NCI-H1417 treated with DMSO at 0.1 percent for 48 hours (cell line): ENCODE measurements around the gene ESR2.
"Not testable (repeated sequence)": the region's sequence is repeated elsewhere in the genome, so short reads cannot be mapped to it uniquely, and the experiment has no call there.

Experiments used
- DNase-seq: peaks from one replicate; lab custom pipeline; 2025; lab: John Stamatoyannopoulos, UW

The ESR2 gene

GRCh38 chr14:64126548-64126947, 167.6 kb downstream of the ESR2 start:
- DNase-seq: no peak

GRCh38 chr14:64125270-64125669, 168.9 kb downstream of the ESR2 start:
- DNase-seq: no peak

- DNase-seq: no peak
Measured at GRCh38 chr14:64123241-64123822, 170.8 kb downstream of the ESR2 start.

- DNase-seq: no peak
Measured at GRCh38 chr14:64119980-64120379, 174.2 kb downstream of the ESR2 start.

GRCh38 chr14:64119500-64119899, 174.7 kb downstream of the ESR2 start:
- DNase-seq: no peak

GRCh38 chr14:64118892-64119291, 175.3 kb downstream of the ESR2 start:
- no peak for DNase-seq

GRCh38 chr14:64118403-64118742, 175.8 kb downstream of the ESR2 start:
- not testable (repeated sequence) for DNase-seq

- no peak for DNase-seq
Measured at GRCh38 chr14:64117671-64118402, 176.3 kb downstream of the ESR2 start.

GRCh38 chr14:64115401-64115800, 178.8 kb downstream of the ESR2 start:
- no peak for DNase-seq

GRCh38 chr14:64114796-64115195, 179.4 kb downstream of the ESR2 start:
- DNase-seq: no peak

GRCh38 chr14:64114166-64114565, 180.0 kb downstream of the ESR2 start:
- DNase-seq: no peak

- no peak for DNase-seq
Measured at GRCh38 chr14:64112867-64113678, 181.1 kb downstream of the ESR2 start.

GRCh38 chr14:64110802-64111201, 183.4 kb downstream of the ESR2 start:
- no peak for DNase-seq

- DNase-seq: no peak
Measured at GRCh38 chr14:64109819-64110554, 184.2 kb downstream of the ESR2 start.

GRCh38 chr14:64107438-64107837, 186.7 kb downstream of the ESR2 start:
- DNase-seq: no peak

- DNase-seq: no peak
Measured at GRCh38 chr14:64098120-64098519, 196.1 kb downstream of the ESR2 start.

GRCh38 chr14:64095620-64096019, 198.6 kb downstream of the ESR2 start:
- no peak for DNase-seq

GRCh38 chr14:64092940-64093339, 201.2 kb downstream of the ESR2 start:
- DNase-seq: no peak

GRCh38 chr14:64092338-64092737, 201.8 kb downstream of the ESR2 start:
- no peak for DNase-seq

- no peak for DNase-seq
Measured at GRCh38 chr14:64091217-64091616, 203.0 kb downstream of the ESR2 start.

- DNase-seq: no peak
Measured at GRCh38 chr14:64089920-64090319, 204.3 kb downstream of the ESR2 start.

- no peak for DNase-seq
Measured at GRCh38 chr14:64088647-64088964, 205.6 kb downstream of the ESR2 start.

GRCh38 chr14:64082837-64083236, 211.3 kb downstream of the ESR2 start:
- no peak for DNase-seq
